ENCODE measurements around the gene RCBTB2.

Gene RCBTB2

DNA sequence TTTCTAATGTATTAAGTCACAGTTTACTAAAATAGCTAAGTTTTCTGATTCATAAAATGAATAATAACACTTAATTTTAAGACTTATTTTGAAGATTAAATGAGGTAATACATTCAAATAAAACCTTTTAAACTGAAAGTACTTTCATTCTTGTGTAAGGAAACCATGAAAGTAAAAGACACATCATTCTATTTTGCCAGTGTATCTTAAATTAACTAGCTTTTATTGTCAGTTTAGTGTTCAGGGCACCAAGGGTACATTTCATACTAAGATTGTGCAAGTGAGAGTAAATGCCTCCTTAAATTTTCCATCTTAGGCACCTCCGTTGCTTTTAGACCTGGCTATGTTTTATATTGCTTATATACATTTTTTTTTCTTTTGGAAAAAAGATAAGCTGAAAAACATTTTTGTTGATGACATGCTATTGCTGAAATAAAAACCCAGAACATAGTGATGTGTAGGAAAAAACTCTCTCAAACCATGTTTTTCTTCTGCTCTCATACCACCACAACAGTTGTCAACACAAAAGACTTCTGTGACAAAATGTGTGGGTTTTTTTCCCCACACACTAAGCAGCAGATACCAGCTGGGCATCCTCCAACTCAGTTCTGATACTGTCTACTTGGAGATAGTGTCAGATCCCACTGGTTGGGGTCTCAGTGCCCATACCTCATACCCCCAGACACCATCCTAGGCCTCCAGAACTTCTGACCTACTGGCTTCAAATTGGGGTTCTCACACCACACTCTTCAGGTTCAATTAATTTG, 89.3 kb downstream of the RCBTB2 start:
- TF ChIP-seq CTCF (IDR thresholded peaks at IDR 0.05; ENCODE audit: insufficient read depth, low read depth, low read length, missing control alignments): no peak
- no peak for DNase-seq (ENCODE audit: low read depth)
- no peak overlapping the region for H3K4me3 ChIP-seq (ENCODE audit: low read depth, low read length)
